ENCODE results near the gene ECI2. TPM values are rescaled to one million over a fixed set of nuclear protein-coding genes. Genes with fewer than 3 reads are reported as not detected.

The ECI2 gene
- total RNA-seq, 2 donors from 2014 or later, result 16.5 to 55.8 TPM

GRCh38 chr6:4167833-4168232 is 32.5 kb upstream of the ECI2 start:
- intact Hi-C loops (cut with DNase I), result no loop called here
- no peak for DNase-seq
- H3K4me1 ChIP-seq, result no peaks in the 10 kb centered on the region
- no peaks in the 10 kb centered on the region for H3K36me3 ChIP-seq (replicated peaks in 1 of 2; ENCODE audit: insufficient read depth in 1 of 2, low read depth in 2 of 2)
- ATAC-seq, result no peak
- no peaks in the 10 kb centered on the region for H3K27me3 ChIP-seq
- no peaks in the 10 kb centered on the region for H3K9me3 ChIP-seq
- H3K4me3 ChIP-seq, result no peak overlapping the region
- no peak overlapping the region for H3K27ac ChIP-seq
- TF ChIP-seq, protein P1, sequence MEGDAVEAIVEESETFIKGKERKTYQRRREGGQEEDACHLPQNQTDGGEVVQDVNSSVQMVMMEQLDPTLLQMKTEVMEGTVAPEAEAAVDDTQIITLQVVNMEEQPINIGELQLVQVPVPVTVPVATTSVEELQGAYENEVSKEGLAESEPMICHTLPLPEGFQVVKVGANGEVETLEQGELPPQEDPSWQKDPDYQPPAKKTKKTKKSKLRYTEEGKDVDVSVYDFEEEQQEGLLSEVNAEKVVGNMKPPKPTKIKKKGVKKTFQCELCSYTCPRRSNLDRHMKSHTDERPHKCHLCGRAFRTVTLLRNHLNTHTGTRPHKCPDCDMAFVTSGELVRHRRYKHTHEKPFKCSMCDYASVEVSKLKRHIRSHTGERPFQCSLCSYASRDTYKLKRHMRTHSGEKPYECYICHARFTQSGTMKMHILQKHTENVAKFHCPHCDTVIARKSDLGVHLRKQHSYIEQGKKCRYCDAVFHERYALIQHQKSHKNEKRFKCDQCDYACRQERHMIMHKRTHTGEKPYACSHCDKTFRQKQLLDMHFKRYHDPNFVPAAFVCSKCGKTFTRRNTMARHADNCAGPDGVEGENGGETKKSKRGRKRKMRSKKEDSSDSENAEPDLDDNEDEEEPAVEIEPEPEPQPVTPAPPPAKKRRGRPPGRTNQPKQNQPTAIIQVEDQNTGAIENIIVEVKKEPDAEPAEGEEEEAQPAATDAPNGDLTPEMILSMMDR (IDR thresholded peaks at IDR 0.05), result no peak
- no peak for TF ChIP-seq POLR2A (IDR thresholded peaks at IDR 0.05)
- 82 to 96% methylated on average over 1 of the region's 1 CpG for WGBS, 2 donors

DNA sequence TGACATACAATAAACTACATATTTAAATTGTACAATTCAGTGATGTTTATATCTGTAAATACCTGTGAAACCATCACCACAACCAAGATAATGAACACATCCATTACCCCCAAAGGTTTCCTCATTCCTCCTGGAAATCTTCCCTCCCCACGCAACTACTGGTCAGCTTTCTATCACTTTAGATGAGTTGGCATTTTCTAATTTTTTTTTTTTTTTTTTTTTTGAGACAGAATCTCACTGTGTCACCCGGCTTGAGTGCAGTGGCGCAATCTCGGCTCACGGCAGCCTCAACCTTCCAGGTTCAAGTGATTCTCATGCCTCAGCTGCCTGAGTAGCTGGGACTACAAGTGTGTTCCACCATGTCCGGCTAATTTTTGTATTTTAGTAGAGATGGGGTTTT is 31.7 kb upstream of the ECI2 start:
- Histone ChIP-seq H3K4me3 (no peak overlapping the region), H3K9me3 (no peaks in the 10 kb centered on the region), H3K4me1 (no peaks in the 10 kb centered on the region), H3K27me3 (no peaks in the 10 kb centered on the region), H3K36me3 (replicated peaks in 1 of 2; ENCODE audit: insufficient read depth in 1 of 2, low read depth in 2 of 2) (no peaks in the 10 kb centered on the region), H3K27ac (no peak overlapping the region)
- intact Hi-C loops (cut with DNase I), result no loop called here
- no peak for TF ChIP-seq POLR2A (IDR thresholded peaks at IDR 0.05)
- TF ChIP-seq, protein P1 (IDR thresholded peaks at IDR 0.05), result no peak
- no peak for ATAC-seq
- WGBS, 2 donors, result 84 to 96% methylated on average over 6 of the region's 6 CpGs
- no peak for DNase-seq

DNA sequence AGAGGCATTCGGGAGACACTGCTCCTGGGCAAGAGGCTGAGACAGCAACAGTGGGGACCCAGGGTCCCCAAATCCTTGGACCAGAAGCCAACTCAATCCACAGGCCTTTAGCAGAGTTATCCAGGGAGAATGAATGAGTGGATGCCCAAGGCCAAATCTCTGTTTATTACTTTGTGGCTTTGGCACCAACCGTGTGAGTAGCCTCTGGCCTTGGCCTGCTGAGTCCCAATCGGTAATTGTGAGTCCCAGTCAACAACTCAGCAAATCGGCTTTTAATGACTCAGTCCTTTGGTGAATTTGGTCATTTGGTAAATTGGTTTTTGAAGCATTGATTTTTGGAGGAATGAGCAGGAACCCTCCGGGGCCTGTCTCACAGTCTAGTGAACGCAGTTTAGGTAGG is 29.1 kb upstream of the ECI2 start:
- Histone ChIP-seq H3K4me3 (no peak overlapping the region), H3K27me3 (no peaks in the 10 kb centered on the region), H3K4me1 (no peaks in the 10 kb centered on the region), H3K36me3 (replicated peaks in 1 of 2; ENCODE audit: insufficient read depth in 1 of 2, low read depth in 2 of 2) (no peaks in the 10 kb centered on the region), H3K9me3 (no peaks in the 10 kb centered on the region), H3K27ac (no peak overlapping the region)
- ATAC-seq (no peak), DNase-seq (no peak)
- TF ChIP-seq, protein P1 (IDR thresholded peaks at IDR 0.05), result no peak
- TF ChIP-seq POLR2A (IDR thresholded peaks at IDR 0.05), result no peak
- intact Hi-C loops (cut with DNase I), result no loop called here
- WGBS, 2 donors, result 58 to 62% methylated on average over 6 of the region's 6 CpGs

DNA sequence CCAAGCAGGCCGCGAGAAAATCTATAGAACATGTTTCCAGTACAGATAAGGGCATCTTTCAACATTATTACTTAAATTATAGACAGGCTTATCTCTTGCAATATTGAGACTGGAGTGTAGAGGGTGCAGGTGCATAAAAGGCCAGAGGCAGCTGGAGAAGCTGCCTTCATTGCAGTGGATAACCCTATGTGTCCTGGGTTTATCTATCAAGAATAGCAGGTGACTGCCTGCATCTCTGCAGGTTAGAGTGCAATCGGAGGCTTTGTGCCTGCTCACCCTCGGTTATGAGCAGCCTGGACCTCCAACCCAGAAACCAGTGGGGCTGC is 28.7 kb upstream of the ECI2 start:
- H3K9me3 ChIP-seq, result no peaks in the 10 kb centered on the region
- WGBS, 2 donors, result 63 to 74% methylated on average over 2 to 4 of the region's 4 CpGs
- no peak overlapping the region for H3K27ac ChIP-seq
- H3K4me3 ChIP-seq, result no peak overlapping the region
- DNase-seq (no peak), ATAC-seq (no peak)
- H3K36me3 ChIP-seq (replicated peaks in 1 of 2; ENCODE audit: insufficient read depth in 1 of 2, low read depth in 2 of 2), result no peaks in the 10 kb centered on the region
- no peaks in the 10 kb centered on the region for H3K4me1 ChIP-seq
- H3K27me3 ChIP-seq, result no peaks in the 10 kb centered on the region
- TF ChIP-seq, protein P1 (IDR thresholded peaks at IDR 0.05), result peak in 1 of 7 experiments; percentile 2
- TF ChIP-seq POLR2A (IDR thresholded peaks at IDR 0.05), result no peak
- intact Hi-C loops (cut with DNase I), result no loop called here

GRCh38 chr6:4163408-4164116 is 28.2 kb upstream of the ECI2 start:
- intact Hi-C loops (cut with DNase I), result no loop called here
- DNase-seq (no peak), ATAC-seq (no peak)
- no peak overlapping the region for H3K4me3 ChIP-seq
- no peaks in the 10 kb centered on the region for H3K9me3 ChIP-seq
- H3K36me3 ChIP-seq (replicated peaks in 1 of 2; ENCODE audit: insufficient read depth in 1 of 2, low read depth in 2 of 2), result no peaks in the 10 kb centered on the region
- no peaks in the 10 kb centered on the region for H3K27me3 ChIP-seq
- WGBS, 2 donors, result 87% methylated on average over 10 of the region's 10 CpGs
- H3K27ac ChIP-seq, result no peak overlapping the region
- no peak for TF ChIP-seq POLR2A (IDR thresholded peaks at IDR 0.05)
- TF ChIP-seq, protein P1 (IDR thresholded peaks at IDR 0.05), result no peak
- no peaks in the 10 kb centered on the region for H3K4me1 ChIP-seq
